GM12864 (cell line): ENCODE results near the gene ARHGAP9.
"Not testable (repeated sequence)": the region's sequence is repeated elsewhere in the genome, so short reads cannot be mapped to it uniquely, and the experiment has no call there.

ENCODE experiments used
- DNase-seq: peaks from one replicate; pipeline ENCODE4 v3.0.0-alpha.2; 2011; ENCODE audit warnings: low read depth
- H3K4me3 ChIP-seq: 2 replicates; pipeline ENCODE4 v1.5.1; 2011; ENCODE audit warnings: mild to moderate bottlenecking, low read depth, low read length, control low read depth
- CTCF ChIP-seq: IDR thresholded peaks from 2 replicates; pipeline ENCODE4 v1.5.1; 2011; ENCODE audit warnings: low read depth, mild to moderate bottlenecking, moderate library complexity, low read length, control low read depth, inconsistent platforms; ENCODE audit errors: missing control alignments

Gene ARHGAP9

GRCh38 chr12:57429473-57430111 lies 50.1 kb downstream of the ARHGAP9 start:
- no peak for TF ChIP-seq CTCF
- H3K4me3 ChIP-seq, result peak overlapping the region; percentile 77
- no peak for DNase-seq

- DNase-seq, result no peak
Observed at GRCh38 chr12:57428965-57429364, 50.7 kb downstream of the ARHGAP9 start.

GRCh38 chr12:57426948-57427347 lies 52.7 kb downstream of the ARHGAP9 start:
- H3K4me3 ChIP-seq, result not testable (repeated sequence)

More at GRCh38 chr12:57428965-57429364, 50.7 kb downstream of the ARHGAP9 start:
- peak overlapping the region; percentile 77; the same call in 1 of the 2 replicates for H3K4me3 ChIP-seq
- no peak for TF ChIP-seq CTCF

More at GRCh38 chr12:57426948-57427347, 52.7 kb downstream of the ARHGAP9 start:
- DNase-seq, result not testable (repeated sequence)
